ENCODE measurements around the gene AGMAT.

The AGMAT gene

DNA sequence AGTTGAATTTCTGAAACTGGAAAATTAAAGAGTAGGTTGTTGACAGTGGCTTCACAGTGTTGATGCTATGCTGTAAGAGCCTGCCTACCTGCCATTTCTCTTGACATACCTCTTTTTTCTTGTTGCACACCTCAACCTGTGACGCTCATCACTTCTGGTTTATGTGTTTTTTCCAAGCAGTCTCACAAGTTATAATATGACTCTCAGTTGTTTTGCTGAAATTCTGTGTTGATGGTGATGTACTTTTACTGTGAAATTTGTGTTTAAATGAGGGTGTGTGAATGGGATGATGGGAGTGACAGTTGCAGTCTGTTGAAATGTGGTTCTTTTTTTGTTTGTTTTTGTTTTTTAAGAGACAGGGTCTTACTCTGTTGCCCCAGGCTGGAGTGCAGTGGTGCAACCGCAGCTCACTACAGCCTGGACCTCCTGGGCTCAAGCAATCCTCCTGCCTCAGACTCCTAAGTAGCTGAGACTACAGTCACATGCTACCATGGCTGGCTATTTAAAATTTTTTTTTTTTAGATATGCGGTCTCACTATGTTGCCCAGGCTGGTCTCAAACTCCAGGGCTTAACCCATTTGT is 39.4 kb upstream of the AGMAT start:
- no peak for ATAC-seq
- TF ChIP-seq RARB (CRISPR knock-in tag; IDR thresholded peaks at IDR 0.05) (no peak), ARNTL (CRISPR knock-in tag; IDR thresholded peaks at IDR 0.05; ENCODE audit: borderline replicate concordance, low read depth) (no peak), CSDC2 (CRISPR knock-in tag; IDR thresholded peaks at IDR 0.05) (no peak), TOX (CRISPR knock-in tag; IDR thresholded peaks at IDR 0.05; ENCODE audit: borderline replicate concordance) (no peak), ZNF8 (CRISPR knock-in tag; IDR thresholded peaks at IDR 0.05) (no peak)

DNA sequence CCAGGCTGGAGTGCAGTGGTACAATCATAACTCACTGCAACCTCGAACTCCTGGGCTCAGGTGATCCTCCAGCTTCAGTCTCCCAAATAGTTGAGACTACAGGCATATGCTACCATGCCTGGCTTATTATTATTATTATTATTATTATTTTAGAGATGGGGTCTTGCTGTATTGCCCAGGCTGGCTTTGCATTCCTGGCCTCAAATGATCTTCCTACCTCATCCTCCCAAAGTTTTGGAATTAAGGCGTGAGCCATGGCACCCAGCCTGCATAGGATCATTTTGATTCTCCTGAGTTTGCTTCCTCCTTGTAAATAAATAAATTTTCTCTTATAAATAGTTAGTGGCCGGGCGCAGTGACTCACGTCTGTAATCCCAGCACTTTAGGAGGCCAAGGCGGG is 38.6 kb upstream of the AGMAT start:
- ATAC-seq, result no peak
- TF ChIP-seq ESRRG (CRISPR knock-in tag; IDR thresholded peaks at IDR 0.05), result no peak
- TF ChIP-seq GLIS3 (CRISPR knock-in tag; IDR thresholded peaks at IDR 0.05), result no peak
- no peak for TF ChIP-seq ARNTL (CRISPR knock-in tag; IDR thresholded peaks at IDR 0.05; ENCODE audit: borderline replicate concordance, low read depth)
- TF ChIP-seq, protein P1, sequence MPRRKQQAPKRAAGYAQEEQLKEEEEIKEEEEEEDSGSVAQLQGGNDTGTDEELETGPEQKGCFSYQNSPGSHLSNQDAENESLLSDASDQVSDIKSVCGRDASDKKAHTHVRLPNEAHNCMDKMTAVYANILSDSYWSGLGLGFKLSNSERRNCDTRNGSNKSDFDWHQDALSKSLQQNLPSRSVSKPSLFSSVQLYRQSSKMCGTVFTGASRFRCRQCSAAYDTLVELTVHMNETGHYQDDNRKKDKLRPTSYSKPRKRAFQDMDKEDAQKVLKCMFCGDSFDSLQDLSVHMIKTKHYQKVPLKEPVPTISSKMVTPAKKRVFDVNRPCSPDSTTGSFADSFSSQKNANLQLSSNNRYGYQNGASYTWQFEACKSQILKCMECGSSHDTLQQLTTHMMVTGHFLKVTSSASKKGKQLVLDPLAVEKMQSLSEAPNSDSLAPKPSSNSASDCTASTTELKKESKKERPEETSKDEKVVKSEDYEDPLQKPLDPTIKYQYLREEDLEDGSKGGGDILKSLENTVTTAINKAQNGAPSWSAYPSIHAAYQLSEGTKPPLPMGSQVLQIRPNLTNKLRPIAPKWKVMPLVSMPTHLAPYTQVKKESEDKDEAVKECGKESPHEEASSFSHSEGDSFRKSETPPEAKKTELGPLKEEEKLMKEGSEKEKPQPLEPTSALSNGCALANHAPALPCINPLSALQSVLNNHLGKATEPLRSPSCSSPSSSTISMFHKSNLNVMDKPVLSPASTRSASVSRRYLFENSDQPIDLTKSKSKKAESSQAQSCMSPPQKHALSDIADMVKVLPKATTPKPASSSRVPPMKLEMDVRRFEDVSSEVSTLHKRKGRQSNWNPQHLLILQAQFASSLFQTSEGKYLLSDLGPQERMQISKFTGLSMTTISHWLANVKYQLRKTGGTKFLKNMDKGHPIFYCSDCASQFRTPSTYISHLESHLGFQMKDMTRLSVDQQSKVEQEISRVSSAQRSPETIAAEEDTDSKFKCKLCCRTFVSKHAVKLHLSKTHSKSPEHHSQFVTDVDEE (CRISPR knock-in tag; IDR thresholded peaks at IDR 0.05), result no peak
- TF ChIP-seq, protein P2, sequence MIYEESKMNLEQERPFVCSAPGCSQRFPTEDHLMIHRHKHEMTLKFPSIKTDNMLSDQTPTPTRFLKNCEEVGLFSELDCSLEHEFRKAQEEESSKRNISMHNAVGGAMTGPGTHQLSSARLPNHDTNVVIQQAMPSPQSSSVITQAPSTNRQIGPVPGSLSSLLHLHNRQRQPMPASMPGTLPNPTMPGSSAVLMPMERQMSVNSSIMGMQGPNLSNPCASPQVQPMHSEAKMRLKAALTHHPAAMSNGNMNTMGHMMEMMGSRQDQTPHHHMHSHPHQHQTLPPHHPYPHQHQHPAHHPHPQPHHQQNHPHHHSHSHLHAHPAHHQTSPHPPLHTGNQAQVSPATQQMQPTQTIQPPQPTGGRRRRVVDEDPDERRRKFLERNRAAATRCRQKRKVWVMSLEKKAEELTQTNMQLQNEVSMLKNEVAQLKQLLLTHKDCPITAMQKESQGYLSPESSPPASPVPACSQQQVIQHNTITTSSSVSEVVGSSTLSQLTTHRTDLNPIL (CRISPR knock-in tag; IDR thresholded peaks at IDR 0.05; ENCODE audit: low read depth), result no peak
- no peak for TF ChIP-seq ZNF70 (CRISPR knock-in tag; IDR thresholded peaks at IDR 0.05)
- TF ChIP-seq, protein P3, sequence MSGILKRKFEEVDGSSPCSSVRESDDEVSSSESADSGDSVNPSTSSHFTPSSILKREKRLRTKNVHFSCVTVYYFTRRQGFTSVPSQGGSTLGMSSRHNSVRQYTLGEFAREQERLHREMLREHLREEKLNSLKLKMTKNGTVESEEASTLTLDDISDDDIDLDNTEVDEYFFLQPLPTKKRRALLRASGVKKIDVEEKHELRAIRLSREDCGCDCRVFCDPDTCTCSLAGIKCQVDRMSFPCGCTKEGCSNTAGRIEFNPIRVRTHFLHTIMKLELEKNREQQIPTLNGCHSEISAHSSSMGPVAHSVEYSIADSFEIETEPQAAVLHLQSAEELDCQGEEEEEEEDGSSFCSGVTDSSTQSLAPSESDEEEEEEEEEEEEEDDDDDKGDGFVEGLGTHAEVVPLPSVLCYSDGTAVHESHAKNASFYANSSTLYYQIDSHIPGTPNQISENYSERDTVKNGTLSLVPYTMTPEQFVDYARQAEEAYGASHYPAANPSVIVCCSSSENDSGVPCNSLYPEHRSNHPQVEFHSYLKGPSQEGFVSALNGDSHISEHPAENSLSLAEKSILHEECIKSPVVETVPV (CRISPR knock-in tag; IDR thresholded peaks at IDR 0.05), result no peak
- TF ChIP-seq ZNF8 (CRISPR knock-in tag; IDR thresholded peaks at IDR 0.05), result no peak
- TF ChIP-seq, protein P4, sequence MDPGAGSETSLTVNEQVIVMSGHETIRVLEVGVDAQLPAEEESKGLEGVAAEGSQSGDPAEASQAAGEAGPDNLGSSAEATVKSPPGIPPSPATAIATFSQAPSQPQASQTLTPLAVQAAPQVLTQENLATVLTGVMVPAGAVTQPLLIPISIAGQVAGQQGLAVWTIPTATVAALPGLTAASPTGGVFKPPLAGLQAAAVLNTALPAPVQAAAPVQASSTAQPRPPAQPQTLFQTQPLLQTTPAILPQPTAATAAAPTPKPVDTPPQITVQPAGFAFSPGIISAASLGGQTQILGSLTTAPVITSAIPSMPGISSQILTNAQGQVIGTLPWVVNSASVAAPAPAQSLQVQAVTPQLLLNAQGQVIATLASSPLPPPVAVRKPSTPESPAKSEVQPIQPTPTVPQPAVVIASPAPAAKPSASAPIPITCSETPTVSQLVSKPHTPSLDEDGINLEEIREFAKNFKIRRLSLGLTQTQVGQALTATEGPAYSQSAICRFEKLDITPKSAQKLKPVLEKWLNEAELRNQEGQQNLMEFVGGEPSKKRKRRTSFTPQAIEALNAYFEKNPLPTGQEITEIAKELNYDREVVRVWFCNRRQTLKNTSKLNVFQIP (CRISPR knock-in tag; IDR thresholded peaks at IDR 0.05; ENCODE audit: borderline replicate concordance, low read depth), result no peak
- no peak for TF ChIP-seq CSDC2 (CRISPR knock-in tag; IDR thresholded peaks at IDR 0.05)
- no peak for TF ChIP-seq PPARA (CRISPR knock-in tag; IDR thresholded peaks at IDR 0.05; ENCODE audit: borderline replicate concordance)
- no peak for TF ChIP-seq SNAI2 (CRISPR knock-in tag; IDR thresholded peaks at IDR 0.05)
- TF ChIP-seq BACH2 (CRISPR knock-in tag; IDR thresholded peaks at IDR 0.05; ENCODE audit: borderline replicate concordance), result no peak
- no peak for TF ChIP-seq RARB (CRISPR knock-in tag; IDR thresholded peaks at IDR 0.05)
- no peak for TF ChIP-seq ZFP3 (CRISPR knock-in tag; IDR thresholded peaks at IDR 0.05)

DNA sequence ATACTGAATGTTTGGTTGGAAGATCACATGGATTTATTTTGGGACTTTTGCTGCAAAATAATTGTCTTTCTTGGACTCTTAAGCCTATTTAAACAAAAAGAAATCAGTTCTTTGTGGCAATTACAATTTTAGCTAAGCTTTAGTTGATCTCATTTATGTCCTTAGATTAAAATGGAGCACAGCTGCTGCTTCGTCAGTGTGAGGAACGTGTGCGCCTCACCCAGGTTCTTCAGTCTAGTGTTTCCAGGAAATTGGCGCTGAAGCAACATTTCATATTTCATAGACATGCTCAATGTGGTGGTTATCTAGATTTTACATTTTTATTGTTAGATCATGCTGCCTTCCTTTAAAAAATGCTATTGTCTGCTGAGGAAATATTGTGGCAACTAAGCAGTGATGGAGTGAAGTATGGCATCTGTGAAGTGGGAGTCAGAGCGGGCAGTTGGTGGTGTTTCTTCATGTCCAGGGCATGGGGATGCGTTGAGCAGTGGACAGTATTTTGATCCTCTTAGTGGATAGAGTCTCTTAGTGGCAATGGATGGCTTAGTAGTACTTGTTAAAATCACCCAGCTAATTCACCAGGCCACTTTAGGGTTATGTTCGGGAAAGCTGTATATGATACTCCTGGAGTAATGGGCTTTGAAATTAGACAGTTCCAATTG is 38.0 kb upstream of the AGMAT start:
- ATAC-seq, result no peak
- no peak for TF ChIP-seq SNAI2 (CRISPR knock-in tag; IDR thresholded peaks at IDR 0.05)
- no peak for TF ChIP-seq PPARA (CRISPR knock-in tag; IDR thresholded peaks at IDR 0.05; ENCODE audit: borderline replicate concordance)
- no peak for TF ChIP-seq ZNF70 (CRISPR knock-in tag; IDR thresholded peaks at IDR 0.05)
- TF ChIP-seq, protein P4 (CRISPR knock-in tag; IDR thresholded peaks at IDR 0.05; ENCODE audit: borderline replicate concordance, low read depth), result no peak
- no peak for TF ChIP-seq BACH2 (CRISPR knock-in tag; IDR thresholded peaks at IDR 0.05; ENCODE audit: borderline replicate concordance)
- no peak for TF ChIP-seq ESRRG (CRISPR knock-in tag; IDR thresholded peaks at IDR 0.05)
- TF ChIP-seq GLIS3 (CRISPR knock-in tag; IDR thresholded peaks at IDR 0.05), result no peak
- no peak for TF ChIP-seq RARB (CRISPR knock-in tag; IDR thresholded peaks at IDR 0.05)
- no peak for TF ChIP-seq TOX (CRISPR knock-in tag; IDR thresholded peaks at IDR 0.05; ENCODE audit: borderline replicate concordance)
- no peak for TF ChIP-seq ZC3H10 (CRISPR knock-in tag; IDR thresholded peaks at IDR 0.05)
- no peak for TF ChIP-seq ISL1 (CRISPR knock-in tag; IDR thresholded peaks at IDR 0.05)

Measured in SK-N-SH treated with all-trans-retinoic acid at 6 μM for 48 hours (cell line).